DMS53 treated with DMSO at 0.1 percent for 48 hours (cell line): ENCODE measurements around the gene P2RY2.
"Not testable (repeated sequence)": the region's sequence is repeated elsewhere in the genome, so short reads cannot be mapped to it uniquely, and the experiment has no call there.

Experiments used
- DNase-seq: peaks from one replicate; lab custom pipeline; 2025; ENCODE audit not compliant: unreplicated experiment; lab: John Stamatoyannopoulos, UW

The P2RY2 gene

DNA sequence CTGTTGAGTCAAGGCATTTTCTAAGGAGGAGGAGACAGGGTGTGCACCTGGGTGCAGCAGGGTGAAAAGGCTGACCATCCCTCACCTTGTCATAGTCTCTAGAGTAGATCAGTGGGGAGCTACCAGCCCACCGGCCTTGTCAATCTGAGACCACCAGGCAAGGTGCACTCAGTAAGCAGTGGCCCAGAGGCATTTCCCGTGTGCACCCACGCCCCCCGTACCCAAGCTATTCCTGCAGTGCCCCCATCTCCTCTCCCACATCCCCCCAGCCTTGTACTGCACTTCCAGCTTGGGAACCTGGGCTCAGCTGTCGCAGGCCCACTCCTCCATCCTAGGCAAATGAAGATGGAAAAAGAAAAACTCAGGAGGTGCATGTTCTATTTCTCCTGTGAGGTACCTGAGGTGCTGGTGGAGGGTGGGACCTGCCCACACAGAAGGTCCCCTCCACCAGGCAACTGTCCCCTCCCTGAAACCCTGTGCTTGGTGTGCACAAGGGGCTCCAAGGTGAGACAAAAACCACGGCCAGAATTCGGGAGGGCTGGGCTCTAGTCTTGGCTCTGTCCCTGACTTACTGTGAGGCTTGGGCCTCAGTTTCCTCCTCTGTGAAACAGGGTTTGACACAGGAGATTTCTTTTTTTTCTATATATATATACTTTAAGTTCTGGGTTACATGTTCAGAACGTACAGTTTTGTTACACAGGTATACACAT lies 8.4 kb downstream of the P2RY2 start:
- DNase-seq, result no peak

DNA sequence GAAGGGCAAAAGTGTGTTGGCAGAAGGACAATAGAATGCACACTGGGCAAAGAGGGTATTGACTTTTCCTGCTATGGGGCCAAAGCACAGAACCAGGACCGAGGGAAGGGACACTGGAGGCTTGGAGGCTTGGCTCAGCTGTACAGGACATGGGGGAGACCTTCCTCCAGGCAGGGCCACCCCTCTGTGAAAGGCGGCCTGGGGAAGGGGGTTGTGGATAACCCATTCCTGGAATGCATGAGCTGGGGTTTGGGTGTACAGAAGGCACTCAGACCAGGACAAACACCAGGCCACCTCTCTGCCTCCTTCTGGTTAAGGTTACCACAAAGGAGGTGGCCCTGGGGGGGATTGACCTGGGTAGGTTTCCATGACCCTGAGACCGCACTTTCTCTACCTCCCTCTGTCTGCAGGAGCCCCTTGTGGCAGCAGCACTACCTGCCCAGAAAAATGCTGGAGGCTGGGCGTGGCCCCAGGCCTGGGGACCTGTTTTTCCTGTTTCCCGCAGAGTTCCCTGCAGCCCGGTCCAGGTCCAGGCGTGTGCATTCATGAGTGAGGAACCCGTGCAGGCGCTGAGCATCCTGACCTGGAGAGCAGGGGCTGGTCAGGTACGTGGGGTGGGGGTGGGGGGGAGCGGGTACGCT lies 9.6 kb downstream of the P2RY2 start:
- peak; percentile 98 for DNase-seq

DNA sequence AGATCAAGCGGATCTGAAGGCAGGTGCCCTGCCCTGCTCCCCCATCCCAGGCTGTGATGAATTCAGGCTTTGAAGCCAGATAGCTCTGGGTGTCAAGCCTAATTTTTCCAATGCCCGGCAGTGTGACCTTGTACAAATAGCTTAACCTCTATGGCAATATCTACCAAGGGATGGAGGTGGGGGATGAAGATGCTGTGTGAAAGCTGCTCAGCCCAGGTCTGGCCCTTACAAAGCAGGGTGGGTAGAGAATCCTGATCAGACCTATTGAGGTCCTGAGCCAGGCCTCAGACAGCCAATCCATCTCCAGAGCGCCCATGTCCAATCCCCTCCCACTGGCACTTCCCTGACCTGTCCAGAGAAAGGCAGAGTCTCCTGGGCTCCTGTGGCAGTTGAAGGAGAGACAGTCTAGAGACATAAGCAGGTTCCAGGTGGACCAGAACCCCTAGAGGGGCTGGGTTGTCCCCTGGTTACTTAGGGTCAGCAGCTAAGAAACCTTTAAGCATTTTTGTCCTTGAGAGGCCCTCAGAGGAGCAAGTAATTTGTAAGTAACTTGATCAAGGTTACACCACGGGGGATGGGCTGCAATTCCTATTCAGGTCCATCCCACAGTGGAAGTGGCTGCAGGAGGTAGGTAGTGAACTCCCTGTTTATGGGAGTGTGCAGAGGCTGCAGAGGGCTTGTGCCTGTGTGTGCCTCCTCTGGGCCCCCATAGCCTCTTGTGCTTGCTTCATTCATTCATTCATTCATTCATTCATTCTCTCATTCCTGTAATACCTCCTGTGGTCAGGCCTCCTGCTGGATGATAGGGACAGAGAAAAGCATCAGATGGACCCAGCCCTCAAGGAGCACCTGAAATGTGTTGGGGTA lies 10.4 kb downstream of the P2RY2 start:
- DNase-seq, result no peak

DNA sequence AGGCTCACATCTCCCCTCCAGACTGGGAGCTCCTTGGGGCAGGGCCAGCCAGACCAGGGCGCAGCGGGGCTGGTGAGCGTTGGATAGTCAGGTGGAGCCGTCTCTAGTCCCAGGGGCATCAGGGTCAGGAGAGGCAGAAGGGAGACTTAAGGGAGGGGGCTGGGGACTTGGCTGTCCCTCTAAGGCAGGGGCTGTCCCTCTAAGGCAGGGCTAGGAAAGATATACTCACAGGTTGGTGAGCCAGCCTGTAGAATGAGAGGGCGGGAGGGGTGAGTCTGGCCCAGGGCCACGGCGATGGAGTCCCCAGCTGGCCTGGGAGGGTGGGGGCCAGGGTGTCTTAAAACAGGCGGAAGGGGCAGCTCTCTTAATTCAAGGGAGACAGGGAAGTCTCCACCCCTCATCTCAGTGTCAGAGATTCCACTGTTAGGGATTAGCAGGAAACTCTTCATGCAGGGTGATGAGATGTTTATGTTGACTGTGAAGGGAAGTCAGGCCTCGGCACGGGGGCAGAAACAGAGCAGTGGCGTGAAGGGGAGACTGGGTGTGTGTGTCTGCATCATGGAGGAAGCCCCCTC lies 11.3 kb downstream of the P2RY2 start:
- no peak for DNase-seq

DNA sequence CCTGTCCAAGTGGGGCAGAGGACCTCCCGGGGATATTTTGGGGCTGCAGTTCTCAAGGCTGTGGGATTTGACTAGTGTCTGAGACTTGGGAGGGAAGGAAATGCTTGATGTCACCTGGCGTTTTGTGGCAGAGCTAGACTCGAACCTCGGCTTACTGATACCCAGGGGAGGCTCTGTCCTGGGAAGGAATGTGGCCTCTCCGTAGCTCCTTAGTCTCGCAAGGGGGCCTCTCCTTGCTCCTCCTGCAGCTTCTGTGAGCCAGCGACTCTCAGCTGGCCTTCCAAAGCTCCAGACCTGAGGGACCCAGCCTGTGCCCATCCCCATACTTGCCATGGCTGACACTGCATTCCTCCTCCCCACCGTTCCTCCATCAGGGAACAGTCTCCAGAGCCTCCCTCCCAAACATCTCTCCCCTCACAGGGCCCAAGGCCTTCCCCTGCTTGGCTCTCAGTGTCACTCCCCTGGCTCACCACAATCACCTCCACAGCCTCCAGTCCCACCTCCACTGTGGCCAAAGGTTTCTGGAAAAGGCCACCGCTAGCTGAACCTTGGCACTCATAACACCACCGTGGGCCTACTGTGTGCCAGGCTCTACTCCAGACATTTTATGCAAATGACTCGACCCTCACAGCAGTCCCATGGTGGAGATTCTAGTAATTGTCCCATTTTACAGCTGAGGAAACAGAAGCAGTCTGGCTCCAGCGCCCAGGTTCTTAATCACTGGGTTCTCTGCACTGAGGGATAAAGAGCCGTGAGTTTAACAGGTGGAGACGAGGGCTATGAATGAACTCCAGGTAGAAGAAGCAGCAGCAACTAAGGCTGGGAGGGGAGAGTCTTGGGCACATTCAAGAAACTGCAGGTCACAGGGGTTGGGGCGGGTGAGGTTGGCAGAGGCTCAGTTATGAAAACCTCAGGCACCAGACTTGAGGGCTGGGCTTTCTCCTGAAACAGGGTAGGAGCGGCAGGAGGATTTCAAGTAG lies 12.1 kb downstream of the P2RY2 start:
- no peak for DNase-seq

DNA sequence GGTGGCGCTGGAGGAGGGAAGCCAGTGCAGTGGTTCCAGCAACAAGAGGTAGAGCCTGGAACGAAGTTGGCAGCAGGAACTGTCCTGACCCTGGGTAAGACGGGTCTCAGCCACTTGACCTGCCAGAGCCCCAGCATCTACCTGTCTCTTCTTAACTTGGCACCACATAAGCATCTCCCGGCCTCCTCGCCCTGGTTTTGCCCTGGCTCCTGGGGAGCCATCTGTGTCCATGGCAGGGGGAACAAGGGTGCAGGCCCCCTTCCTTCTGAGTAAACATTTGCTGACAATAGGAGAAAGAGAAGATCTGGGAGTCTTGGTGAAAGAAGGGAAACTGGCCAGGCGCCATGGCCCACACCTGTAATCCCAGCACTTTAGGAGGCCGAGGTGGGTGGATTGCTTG lies 12.8 kb downstream of the P2RY2 start:
- DNase-seq, result no peak

DNA sequence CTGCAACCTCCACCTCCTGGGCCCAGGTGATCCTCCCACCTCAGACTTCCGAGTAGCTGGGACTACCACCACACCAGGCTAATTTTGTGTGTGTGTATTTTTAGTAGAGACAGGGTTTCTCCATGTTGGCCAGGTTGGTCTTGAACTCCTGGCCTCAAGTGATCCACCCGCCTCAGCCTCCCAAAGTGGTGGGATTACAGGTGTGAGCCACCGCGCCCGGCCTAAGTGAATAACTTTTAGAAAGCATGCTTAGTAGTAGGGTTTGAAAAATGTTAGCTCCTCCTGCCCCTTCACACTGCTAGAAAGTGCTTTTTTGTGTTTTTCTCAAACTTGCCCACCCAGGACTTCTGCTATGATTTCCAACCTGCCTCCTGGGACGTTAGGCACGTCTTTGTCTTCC lies 14.4 kb downstream of the P2RY2 start:
- not testable (repeated sequence) for DNase-seq

DNA sequence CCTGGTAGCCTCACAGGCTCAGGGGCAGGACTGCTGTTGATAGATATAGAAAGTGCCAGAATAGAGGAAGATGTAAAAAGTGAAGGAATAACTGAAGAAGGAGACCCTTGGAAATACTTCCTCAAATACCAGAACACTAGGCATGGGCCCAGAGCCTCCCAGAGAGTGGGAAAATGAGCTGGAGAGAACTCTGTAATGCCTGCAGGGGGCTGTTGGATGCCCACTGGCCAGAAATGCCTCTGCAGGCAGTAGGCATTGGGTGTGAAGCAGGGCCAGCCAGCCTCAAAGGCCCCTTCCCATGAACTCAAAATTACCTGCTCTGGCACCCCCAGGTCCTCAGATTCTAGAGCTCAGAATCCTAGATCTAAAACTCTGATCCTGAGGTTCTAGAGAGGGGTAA lies 15.1 kb downstream of the P2RY2 start:
- no peak for DNase-seq

DNA sequence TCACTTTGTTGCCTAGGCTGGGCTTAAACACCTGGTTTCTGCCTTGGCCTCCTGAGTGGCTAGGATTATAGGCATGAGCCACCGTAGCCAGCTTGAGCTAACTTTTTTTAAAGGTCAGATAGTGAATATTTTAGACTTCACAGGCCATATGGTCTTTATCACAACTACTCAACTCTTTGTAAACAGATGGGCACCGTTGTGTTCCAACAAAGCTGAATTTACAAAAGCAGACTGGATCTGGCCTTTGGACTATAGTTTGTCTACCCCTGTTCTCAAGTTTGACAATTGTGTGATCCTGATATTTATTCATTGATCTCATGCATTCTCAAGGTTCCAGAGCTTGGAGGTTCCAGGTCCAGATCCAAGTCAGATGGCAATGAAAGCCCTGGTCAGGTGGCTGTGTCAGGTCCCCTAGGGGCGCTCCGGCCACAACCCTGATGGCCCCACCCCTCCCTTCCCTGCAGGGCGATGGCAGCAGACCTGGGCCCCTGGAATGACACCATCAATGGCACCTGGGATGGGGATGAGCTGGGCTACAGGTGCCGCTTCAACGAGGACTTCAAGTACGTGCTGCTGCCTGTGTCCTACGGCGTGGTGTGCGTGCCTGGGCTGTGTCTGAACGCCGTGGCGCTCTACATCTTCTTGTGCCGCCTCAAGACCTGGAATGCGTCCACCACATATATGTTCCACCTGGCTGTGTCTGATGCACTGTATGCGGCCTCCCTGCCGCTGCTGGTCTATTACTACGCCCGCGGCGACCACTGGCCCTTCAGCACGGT lies 15.8 kb downstream of the P2RY2 start:
- DNase-seq, result no peak

DNA sequence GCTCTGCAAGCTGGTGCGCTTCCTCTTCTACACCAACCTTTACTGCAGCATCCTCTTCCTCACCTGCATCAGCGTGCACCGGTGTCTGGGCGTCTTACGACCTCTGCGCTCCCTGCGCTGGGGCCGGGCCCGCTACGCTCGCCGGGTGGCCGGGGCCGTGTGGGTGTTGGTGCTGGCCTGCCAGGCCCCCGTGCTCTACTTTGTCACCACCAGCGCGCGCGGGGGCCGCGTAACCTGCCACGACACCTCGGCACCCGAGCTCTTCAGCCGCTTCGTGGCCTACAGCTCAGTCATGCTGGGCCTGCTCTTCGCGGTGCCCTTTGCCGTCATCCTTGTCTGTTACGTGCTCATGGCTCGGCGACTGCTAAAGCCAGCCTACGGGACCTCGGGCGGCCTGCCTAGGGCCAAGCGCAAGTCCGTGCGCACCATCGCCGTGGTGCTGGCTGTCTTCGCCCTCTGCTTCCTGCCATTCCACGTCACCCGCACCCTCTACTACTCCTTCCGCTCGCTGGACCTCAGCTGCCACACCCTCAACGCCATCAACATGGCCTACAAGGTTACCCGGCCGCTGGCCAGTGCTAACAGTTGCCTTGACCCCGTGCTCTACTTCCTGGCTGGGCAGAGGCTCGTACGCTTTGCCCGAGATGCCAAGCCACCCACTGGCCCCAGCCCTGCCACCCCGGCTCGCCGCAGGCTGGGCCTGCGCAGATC lies 16.5 kb downstream of the P2RY2 start:
- no peak for DNase-seq

DNA sequence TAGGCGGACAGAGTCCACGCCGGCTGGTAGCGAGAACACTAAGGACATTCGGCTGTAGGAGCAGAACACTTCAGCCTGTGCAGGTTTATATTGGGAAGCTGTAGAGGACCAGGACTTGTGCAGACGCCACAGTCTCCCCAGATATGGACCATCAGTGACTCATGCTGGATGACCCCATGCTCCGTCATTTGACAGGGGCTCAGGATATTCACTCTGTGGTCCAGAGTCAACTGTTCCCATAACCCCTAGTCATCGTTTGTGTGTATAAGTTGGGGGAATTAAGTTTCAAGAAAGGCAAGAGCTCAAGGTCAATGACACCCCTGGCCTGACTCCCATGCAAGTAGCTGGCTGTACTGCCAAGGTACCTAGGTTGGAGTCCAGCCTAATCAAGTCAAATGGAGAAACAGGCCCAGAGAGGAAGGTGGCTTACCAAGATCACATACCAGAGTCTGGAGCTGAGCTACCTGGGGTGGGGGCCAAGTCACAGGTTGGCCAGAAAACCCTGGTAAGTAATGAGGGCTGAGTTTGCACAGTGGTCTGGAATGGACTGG lies 17.2 kb downstream of the P2RY2 start:
- no peak for DNase-seq

DNA sequence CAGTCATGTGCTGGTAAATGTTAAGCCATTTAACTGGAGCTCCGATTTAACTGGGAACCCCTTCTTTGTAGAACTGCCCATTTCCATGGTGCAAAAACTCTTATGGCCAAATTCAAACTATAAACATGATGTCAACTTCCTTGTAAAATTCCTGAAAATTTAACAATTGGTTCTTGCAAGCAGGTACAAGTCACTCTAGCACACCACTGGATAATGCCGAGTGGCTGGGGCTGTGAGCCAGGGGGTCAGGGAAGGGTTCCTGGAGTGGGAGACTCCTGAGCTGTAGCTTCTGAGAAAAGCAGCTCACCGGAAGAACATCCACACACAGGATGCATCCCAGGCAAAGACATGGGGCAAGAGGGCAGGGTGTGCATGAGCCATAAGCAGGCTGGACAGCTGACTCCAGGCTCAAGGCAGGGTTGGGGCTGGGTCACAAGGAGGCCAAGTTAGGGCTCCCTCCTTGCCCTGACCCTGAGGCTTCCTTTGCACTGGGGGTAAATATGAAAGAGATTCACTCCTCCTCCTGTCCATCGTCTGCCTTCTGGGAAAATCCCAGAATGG lies 18.2 kb downstream of the P2RY2 start:
- DNase-seq, result no peak

DNA sequence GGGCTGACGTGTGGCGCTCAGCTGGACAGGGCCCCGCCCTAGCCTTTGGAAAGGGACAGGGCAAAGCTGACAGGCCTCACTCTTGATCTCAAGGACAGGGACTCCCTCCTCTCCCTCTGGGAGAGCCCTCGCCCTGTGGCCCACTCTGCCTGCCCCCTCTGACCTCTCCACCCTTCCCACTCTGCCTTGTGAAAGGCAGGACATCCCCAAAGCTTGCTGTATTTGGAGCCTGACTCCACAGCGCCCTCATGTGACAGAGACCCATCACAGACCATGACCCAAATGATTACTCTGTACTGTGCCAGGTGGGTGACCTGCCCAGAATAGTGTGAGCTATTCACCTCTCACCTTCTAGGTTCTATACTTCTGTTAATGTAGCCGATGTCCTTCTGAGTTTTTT lies 18.8 kb downstream of the P2RY2 start:
- DNase-seq, result peak; percentile 40

DNA sequence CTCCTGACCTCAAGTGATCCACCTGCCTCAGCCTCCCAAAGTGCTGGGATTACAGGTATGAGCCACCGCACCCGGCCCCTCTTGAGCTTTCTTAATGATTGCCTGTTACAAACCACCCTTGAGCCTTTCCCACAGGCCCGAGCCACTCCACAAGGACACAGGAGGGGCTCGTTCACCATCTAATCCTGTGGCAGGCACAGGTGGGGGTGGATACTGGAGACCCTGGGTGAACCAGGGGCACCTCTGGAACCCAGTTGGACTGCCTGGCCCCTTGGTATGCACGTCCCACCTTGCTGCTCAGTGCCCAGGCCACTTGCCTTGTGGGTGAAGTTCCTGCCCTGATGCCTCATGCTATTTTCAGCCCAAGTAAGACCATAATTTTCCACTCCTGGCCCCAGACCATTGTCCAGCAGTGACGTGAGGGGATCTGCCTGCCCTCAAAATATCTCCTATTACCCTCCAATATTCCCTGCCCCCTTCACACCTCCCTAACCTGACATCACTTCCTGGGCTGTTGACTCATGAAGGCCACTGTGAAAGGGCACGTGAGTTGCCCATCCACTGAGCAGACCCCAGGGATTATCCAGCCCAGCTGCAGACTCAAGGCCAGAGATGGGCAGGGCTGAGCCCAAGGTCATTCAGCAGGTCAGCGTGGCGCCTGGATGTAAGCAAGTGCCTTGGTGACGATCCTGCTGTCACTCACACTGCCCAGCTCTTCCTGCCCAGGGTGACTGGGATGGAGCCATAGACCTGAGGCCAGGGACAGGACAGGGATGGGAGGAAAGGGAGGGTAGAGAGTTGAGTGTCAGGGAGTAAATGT lies 19.6 kb downstream of the P2RY2 start:
- no peak for DNase-seq

DNA sequence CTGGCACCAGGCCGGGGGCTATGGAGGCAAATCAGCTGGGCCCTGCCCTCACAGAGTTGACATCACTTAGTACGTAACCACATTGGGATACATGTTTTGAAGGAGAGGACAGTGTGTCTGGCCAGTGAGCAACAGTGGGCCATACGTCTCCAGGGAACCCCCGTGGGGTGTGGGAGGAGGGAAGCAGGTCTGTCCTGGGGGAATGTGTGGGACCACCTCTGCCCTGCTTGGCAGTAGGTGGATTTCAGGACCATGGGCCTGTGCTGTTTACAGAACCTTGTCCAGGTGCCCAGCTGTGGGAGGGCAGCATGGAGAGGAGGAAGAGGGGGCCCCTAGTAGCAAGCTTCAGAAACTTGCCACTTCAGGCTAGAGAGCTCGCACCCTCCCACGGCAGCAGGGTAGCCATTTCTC lies 21.0 kb downstream of the P2RY2 start:
- DNase-seq, result no peak

DNA sequence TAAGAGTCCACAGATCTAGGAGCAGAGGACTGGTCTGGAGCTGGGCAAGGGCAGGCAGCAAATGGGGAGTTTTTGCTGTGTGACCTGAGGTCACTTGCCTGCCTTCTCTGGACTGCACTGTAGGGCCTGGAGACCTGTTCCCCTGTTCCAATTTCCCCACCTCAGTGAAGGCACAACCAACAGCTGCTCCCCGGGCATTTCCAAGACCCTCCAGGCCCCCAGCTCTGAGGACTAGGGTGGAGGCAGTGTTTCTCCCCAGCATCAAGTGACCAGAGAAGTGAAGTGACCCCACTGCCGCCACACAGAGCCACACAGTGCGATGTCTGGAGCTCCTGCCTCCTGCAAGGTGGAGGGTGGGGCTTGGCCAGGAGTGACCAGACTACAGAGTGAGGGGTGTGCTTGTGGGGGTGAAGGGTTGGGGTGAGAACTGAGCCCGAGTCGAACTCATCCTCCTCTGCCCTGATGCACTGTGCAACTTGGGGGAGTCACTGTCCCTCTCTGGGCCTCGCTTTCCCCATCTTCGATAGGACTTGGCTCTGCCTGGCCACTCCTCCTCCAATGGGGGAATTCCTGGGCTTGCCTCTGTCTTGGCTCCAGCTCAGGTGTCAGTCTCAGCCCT lies 21.6 kb downstream of the P2RY2 start:
- DNase-seq, result no peak

DNA sequence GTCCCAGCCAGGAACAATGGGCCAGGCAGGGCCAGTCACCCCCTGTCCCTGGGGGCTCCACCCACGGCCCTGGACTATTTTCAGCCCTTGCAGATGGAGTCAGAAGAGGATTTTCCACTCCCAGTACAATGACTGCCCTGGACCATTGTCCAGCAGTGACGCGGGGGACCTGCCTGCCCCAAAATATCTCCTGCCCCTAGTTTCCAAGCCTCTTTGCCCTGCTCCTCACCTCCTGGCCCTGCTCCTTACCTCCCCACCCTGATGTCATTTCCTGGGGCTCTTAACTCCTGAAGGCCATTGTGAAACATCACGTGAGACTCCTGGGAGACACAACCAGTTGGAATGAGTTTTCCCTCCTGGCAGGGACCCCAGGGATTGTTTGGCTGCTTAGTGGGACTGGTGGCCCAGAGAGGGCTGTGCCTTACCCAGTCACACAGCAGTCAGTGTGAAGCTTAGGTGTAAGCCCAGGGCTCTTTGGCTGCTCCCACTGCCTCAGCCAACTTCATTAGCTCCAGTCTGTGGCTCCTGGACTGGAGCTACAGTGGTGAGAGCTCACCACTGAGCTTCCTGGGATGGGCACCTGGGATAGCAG lies 22.2 kb downstream of the P2RY2 start:
- no peak for DNase-seq
